Measurements from ENCODE around the gene NF2.

NF2 gene

DNA sequence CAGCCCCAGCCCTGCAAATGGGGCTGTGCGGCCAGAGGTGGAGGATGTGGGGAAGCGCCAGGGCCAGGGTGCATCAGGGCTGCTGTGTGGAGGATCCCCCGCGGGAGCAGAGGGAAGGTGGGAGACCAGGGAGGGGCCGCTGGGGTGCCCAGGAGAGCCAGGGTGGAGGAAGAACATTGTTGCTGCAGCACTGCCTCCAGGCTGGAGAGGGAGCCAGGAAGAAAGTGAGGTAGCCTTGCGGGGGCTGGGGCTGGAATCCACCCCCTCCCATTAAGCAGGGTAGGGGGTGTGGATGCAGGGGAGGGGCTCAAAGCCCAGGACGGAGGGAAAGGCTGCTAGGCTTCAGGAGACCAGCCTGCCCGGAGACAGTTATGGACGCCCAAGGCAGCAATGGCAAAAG lies 131.4 kb downstream of the NF2 start:
- TF ChIP-seq, protein P1, sequence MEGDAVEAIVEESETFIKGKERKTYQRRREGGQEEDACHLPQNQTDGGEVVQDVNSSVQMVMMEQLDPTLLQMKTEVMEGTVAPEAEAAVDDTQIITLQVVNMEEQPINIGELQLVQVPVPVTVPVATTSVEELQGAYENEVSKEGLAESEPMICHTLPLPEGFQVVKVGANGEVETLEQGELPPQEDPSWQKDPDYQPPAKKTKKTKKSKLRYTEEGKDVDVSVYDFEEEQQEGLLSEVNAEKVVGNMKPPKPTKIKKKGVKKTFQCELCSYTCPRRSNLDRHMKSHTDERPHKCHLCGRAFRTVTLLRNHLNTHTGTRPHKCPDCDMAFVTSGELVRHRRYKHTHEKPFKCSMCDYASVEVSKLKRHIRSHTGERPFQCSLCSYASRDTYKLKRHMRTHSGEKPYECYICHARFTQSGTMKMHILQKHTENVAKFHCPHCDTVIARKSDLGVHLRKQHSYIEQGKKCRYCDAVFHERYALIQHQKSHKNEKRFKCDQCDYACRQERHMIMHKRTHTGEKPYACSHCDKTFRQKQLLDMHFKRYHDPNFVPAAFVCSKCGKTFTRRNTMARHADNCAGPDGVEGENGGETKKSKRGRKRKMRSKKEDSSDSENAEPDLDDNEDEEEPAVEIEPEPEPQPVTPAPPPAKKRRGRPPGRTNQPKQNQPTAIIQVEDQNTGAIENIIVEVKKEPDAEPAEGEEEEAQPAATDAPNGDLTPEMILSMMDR (conservative IDR thresholded peaks at IDR 0.05; ENCODE audit: low read depth, low read length), result no peak
- DNase-seq (ENCODE audit: low read depth), result no peak
- H3K4me3 ChIP-seq (ENCODE audit: low read depth, low read length), result no peak overlapping the region

- TF ChIP-seq, protein P1 (conservative IDR thresholded peaks at IDR 0.05; ENCODE audit: low read depth, low read length), result no peak
- DNase-seq (ENCODE audit: low read depth), result no peak
Observed at GRCh38 chr22:29735416-29735815, 132.0 kb downstream of the NF2 start.

GRCh38 chr22:29737251-29738117 lies 134.1 kb downstream of the NF2 start:
- TF ChIP-seq, protein P1 (conservative IDR thresholded peaks at IDR 0.05; ENCODE audit: low read depth, low read length), result no peak
- no peak for DNase-seq (ENCODE audit: low read depth)
- no peak overlapping the region for H3K4me3 ChIP-seq (ENCODE audit: low read depth, low read length)

More at GRCh38 chr22:29735416-29735815, 132.0 kb downstream of the NF2 start:
- no peak overlapping the region for H3K4me3 ChIP-seq (ENCODE audit: low read depth, low read length)

DNA sequence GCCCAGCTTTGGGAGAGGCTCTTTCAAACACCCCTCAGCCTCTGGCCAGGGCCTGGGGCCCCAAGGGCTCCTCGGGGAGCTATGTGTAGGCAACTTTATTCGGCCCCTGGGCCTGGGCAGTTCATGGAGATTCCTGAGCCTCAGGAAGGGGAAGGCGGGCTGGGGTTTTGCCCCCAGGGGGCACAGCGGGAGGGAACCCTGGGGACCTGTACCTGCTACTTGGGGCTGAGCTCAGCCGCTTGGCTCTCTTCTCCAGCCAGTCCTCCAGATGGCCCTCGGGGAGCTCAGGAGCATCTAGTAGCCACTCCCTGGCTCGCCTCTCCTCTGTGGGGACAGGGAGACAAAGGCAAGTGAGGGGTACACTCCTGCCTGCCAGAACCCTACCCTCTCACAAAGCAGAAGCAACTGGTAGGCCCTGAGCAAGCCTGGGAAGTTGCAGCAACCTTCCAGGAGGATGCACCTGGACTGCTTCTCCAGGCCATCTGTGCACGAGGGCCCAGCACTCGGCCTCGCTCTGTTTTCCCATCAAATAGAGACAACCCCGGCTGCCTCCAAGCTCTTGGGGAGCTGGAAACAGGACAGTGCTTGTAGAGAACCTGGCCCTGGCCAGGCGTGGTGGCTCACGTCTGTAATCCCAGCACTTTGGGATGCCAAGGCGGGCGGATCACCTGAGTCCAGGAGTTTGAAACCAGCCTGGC lies 134.8 kb downstream of the NF2 start:
- TF ChIP-seq, protein P1 (conservative IDR thresholded peaks at IDR 0.05; ENCODE audit: low read depth, low read length), result no peak
- DNase-seq (ENCODE audit: low read depth), result no peak
- H3K4me3 ChIP-seq (ENCODE audit: low read depth, low read length), result no peak overlapping the region

DNA sequence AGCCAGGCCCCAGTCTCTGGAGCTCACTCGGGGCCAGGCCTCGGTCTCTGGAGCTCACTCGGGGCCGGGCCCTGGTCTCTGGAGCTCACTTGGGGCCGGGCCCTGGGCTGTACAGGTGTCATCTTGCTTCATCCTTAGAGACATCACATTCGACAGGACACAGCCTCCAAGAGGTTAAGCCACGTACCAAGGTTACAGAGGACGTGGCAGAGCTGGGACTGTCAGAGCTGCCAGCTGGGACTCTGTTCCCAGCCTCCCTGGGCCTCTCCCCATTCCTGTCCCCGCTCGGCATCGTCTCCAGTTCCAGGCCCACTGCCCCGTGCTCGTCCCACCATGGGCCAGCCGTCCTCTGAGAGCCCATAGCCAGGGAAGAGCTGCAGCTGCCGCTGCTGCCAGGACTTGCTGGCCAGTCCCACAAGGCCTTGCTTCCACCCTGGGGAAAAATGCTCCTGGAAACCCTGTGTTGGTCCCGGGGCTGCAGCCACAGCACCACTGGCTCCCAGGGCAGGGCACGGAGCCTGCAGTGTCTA lies 136.0 kb downstream of the NF2 start:
- H3K4me3 ChIP-seq (ENCODE audit: low read depth, low read length), result no peak overlapping the region
- TF ChIP-seq, protein P1 (conservative IDR thresholded peaks at IDR 0.05; ENCODE audit: low read depth, low read length), result no peak
- no peak for DNase-seq (ENCODE audit: low read depth)

- H3K4me3 ChIP-seq (ENCODE audit: low read depth, low read length), result no peak overlapping the region
- TF ChIP-seq, protein P1 (conservative IDR thresholded peaks at IDR 0.05; ENCODE audit: low read depth, low read length), result no peak
- no peak for DNase-seq (ENCODE audit: low read depth)
Observed at GRCh38 chr22:29740216-29740615, 136.8 kb downstream of the NF2 start.
